Neural crest cell (in vitro differentiated cells): ENCODE data around the gene SRPK2. TPM values are rescaled to one million over a fixed set of nuclear protein-coding genes. Genes with fewer than 3 reads are reported as not detected.

Source experiments
- DNase-seq: peaks from one replicate; pipeline ENCODE4 v3.0.0; 2021; ENCODE audit warnings: low read depth, mixed read lengths, low spot score
- H3K27ac Mint-ChIP-seq: one replicate; pipeline ENCODE4 v1.8.0; 2021; ENCODE audit warnings: mild to moderate bottlenecking, mixed read lengths; ENCODE audit not compliant: unreplicated experiment
- H3K27me3 Mint-ChIP-seq: 2 replicates; pipeline ENCODE4 v1.8.0; 2021; ENCODE audit warnings: low read depth, mild to moderate bottlenecking, mixed read lengths
- H3K36me3 Mint-ChIP-seq: 2 replicates; pipeline ENCODE4 v1.8.0; 2021; ENCODE audit warnings: low read depth, mild to moderate bottlenecking, mixed read lengths
- H3K4me1 Mint-ChIP-seq: 2 replicates; pipeline ENCODE4 v1.8.0; 2021; ENCODE audit warnings: mixed read lengths
- H3K4me3 Mint-ChIP-seq: one replicate; pipeline ENCODE4 v1.8.0; 2021; ENCODE audit warnings: mild to moderate bottlenecking, mixed read lengths
- H3K9me3 Mint-ChIP-seq: 2 replicates; pipeline ENCODE4 v1.8.0; 2021; ENCODE audit warnings: mixed read lengths
- CTCF ChIP-seq: fragments of 200-600 bp; sonication (generic); conservative IDR thresholded peaks from 2 replicates; pipeline ENCODE4 v1.5.0; 2021; ENCODE audit warnings: antibody characterized with exemption, mild to moderate bottlenecking
- total RNA-seq: library from RNA; stranded (reverse); gene quantifications from 2 replicates; pipeline ENCODE4 v1.2.1, GENCODE V29; 2021

The SRPK2 gene
- total RNA-seq, 1 donor from 2014 or later = 44.6 TPM

- no peak overlapping the region for H3K27ac Mint-ChIP-seq
- no peaks in the 10 kb centered on the region for H3K27me3 Mint-ChIP-seq
- H3K36me3 Mint-ChIP-seq = peaks cover 12% of the 10 kb centered on the region
- H3K4me1 Mint-ChIP-seq = peaks cover 22% of the 10 kb centered on the region
- no peak overlapping the region for H3K4me3 Mint-ChIP-seq
- no peak for TF ChIP-seq CTCF
- no peak for DNase-seq
- no peaks in the 10 kb centered on the region for H3K9me3 Mint-ChIP-seq
Observed at GRCh38 chr7:105137898-105138297, 250.8 kb downstream of the SRPK2 start.

GRCh38 chr7:105136221-105136620 lies 252.5 kb downstream of the SRPK2 start:
- Mint-ChIP-seq H3K36me3 (peaks cover 10% of the 10 kb centered on the region), H3K27me3 (no peaks in the 10 kb centered on the region), H3K4me1 (peaks cover 34% of the 10 kb centered on the region), H3K4me3 (no peak overlapping the region), H3K27ac (no peak overlapping the region), H3K9me3 (no peaks in the 10 kb centered on the region)
- TF ChIP-seq CTCF = peak; percentile 20
- DNase-seq = no peak

GRCh38 chr7:105133986-105134655 lies 254.6 kb downstream of the SRPK2 start:
- H3K36me3 Mint-ChIP-seq = peaks cover 11% of the 10 kb centered on the region
- TF ChIP-seq CTCF = no peak
- no peak overlapping the region for H3K4me3 Mint-ChIP-seq
- H3K27me3 Mint-ChIP-seq = no peaks in the 10 kb centered on the region
- H3K9me3 Mint-ChIP-seq = no peaks in the 10 kb centered on the region
- no peak for DNase-seq
- no peak overlapping the region for H3K27ac Mint-ChIP-seq
- peaks cover 46% of the 10 kb centered on the region for H3K4me1 Mint-ChIP-seq

GRCh38 chr7:105133358-105133757 lies 255.4 kb downstream of the SRPK2 start:
- Mint-ChIP-seq H3K36me3 (peaks cover 8% of the 10 kb centered on the region), H3K27ac (no peak overlapping the region), H3K9me3 (no peaks in the 10 kb centered on the region), H3K4me3 (no peak overlapping the region), H3K27me3 (no peaks in the 10 kb centered on the region), H3K4me1 (peaks cover 46% of the 10 kb centered on the region)
- no peak for TF ChIP-seq CTCF
- DNase-seq = no peak

GRCh38 chr7:105132835-105133234 lies 255.9 kb downstream of the SRPK2 start:
- no peak for TF ChIP-seq CTCF
- peaks cover 50% of the 10 kb centered on the region for H3K4me1 Mint-ChIP-seq
- H3K9me3 Mint-ChIP-seq = no peaks in the 10 kb centered on the region
- no peak overlapping the region for H3K4me3 Mint-ChIP-seq
- H3K36me3 Mint-ChIP-seq = peaks cover 8% of the 10 kb centered on the region
- H3K27ac Mint-ChIP-seq = no peak overlapping the region
- no peaks in the 10 kb centered on the region for H3K27me3 Mint-ChIP-seq
- no peak for DNase-seq
